Sigmoid colon (tissue), 7 donors: ENCODE data around the gene NOS1AP. TPM values are rescaled to one million over a fixed set of nuclear protein-coding genes. Genes with fewer than 3 reads are reported as not detected.
A peak's percentile ranks its signal among the peaks of the same experiment; 100 is the strongest.

Experiments used
- DNase-seq: peaks from one replicate; pipeline ENCODE4 v3.0.0-alpha.2; 2019
- H3K27ac ChIP-seq, 4 donors: fragments of 200-600 bp; sonication (generic); one replicate each; pipeline ENCODE4 v1.5.1; 2016 to 2019; ENCODE audit warnings: mild to moderate bottlenecking in 1 of 4
- H3K27me3 ChIP-seq, 3 donors: fragments of 200-600 bp; sonication (generic); one replicate each; pipeline ENCODE4 v1.5.1; 2019; ENCODE audit warnings: mild to moderate bottlenecking in 1 of 3
- H3K36me3 ChIP-seq, 4 donors: fragments of 200-600 bp; sonication (generic); one replicate each; pipeline ENCODE4 v1.5.1; 2016 to 2019
- H3K4me1 ChIP-seq, 4 donors: fragments of 200-600 bp; sonication (generic); one replicate each; pipeline ENCODE4 v1.5.1; 2017 to 2019
- H3K4me3 ChIP-seq, 4 donors: fragments of 200-600 bp; sonication (generic); one replicate each; pipeline ENCODE4 v1.5.1; 2017 to 2019; ENCODE audit warnings: mild to moderate bottlenecking in 2 of 4, moderate library complexity in 1 of 4
- H3K9me3 ChIP-seq, 4 donors: fragments of 200-600 bp in 3 of 4; sonication (generic) in 3 of 4; one replicate each; pipeline versions ENCODE4 v1.5.1 to v1.6.1; 2013 to 2019
- EP300 ChIP-seq, 4 donors: sonication (generic); formaldehyde crosslinking; IDR thresholded peaks; one replicate each; pipeline ENCODE4 v1.6.1; 2017; ENCODE audit warnings: antibody characterized with exemption in 4 of 4
- POLR2A ChIP-seq, 2 donors: fragments of 450-650 bp; IDR thresholded peaks; one replicate each; pipeline ENCODE4 v1.6.1; 2016; ENCODE audit warnings: antibody characterized with exemption in 2 of 2, mild to moderate bottlenecking in 2 of 2, moderate library complexity in 2 of 2
- POLR2AphosphoS5 ChIP-seq, 4 donors: sonication (generic); formaldehyde crosslinking; IDR thresholded peaks; one replicate each; pipeline ENCODE4 v1.6.1; 2017; ENCODE audit warnings: antibody characterized with exemption in 4 of 4
- WGBS, 2 donors: extraction: QIAGEN DNeasy Blood & Tissue Kit; methylation state at CpG; one replicate each; pipeline ENCODE4 v1.1.7; 2013; 5-methylcytosine and 5-hydroxymethylcytosine counted together
- intact Hi-C: fragments of 100-400 bp; cut with DNase I; formaldehyde crosslinking; loops from one replicate; pipeline ENCODE4 v1.15.1; 2023
- polyA plus RNA-seq, 3 donors: library from polyadenylated mRNA; stranded (reverse); fragments of 200-250 nt; gene quantifications; one replicate each; pipeline ENCODE4 v1.2.3, GENCODE V29; 2013
- total RNA-seq, 4 donors: library from RNA; depleted of rRNA; stranded (reverse); fragments of >200 nt; gene quantifications; one replicate each; pipeline ENCODE4 v1.1.0, GENCODE V29; 2016
- TF ChIP-seq, protein P1 (sequence below), 4 experiments: fragments of 450-650 bp in 3 of 4; fragments of 200-600 bp in 1 of 4; IDR thresholded peaks; one replicate each; pipeline ENCODE4 v1.5.1; 2016 to 2019; ENCODE audit warnings: antibody characterized with exemption in 4 of 4, mild to moderate bottlenecking in 3 of 4, moderate library complexity in 2 of 4
- donor health status: healthy with polysubstance abuse.
- donor health status: Bipolar disorder and iron deficiency.
- donor health status: healthy.

The NOS1AP gene
- total and polyA plus RNA-seq, 7 donors, result 1.2 to 11.9 (median 4.6) TPM

DNA sequence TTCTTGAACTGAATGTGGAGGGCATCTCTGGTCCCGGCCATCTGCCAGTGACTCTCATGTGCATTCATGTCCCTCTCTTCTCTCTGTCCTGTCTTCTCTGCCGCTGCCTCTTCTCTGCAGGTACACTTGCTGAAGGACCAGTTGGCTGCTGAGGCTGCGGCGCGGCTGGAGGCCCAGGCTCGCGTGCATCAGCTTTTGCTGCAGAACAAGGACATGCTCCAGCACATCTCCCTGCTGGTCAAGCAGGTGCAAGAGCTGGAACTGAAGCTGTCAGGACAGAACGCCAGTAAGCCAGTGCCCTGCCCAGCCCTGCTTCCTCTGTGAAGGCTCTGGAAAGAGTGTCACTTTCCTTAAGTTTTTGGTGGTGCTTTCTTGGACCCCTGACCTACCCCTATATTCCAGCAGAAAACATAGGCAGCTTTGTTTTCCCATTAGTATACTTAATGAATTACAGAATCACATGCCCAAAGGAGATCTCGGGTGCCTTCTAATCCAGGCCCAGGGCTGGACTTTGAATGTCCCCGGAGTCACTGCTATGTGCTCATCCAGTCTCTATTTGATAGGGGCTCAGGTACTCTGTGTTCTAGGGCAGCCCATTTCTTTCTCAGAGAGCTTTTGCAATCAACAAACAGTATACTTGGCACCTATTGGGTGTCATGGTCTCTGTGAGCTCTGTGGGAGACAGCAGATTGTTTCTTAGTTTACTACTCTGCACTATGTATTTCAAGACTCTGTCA is 296.0 kb downstream of the NOS1AP start:
- WGBS, 2 donors, result 89 to 95% methylated on average over 10 of the region's 10 CpGs
- intact Hi-C loops, result no loop called here
- H3K27me3 ChIP-seq, result no peaks in the 10 kb centered on the region
- DNase-seq, result no peak
- TF ChIP-seq, protein P1, sequence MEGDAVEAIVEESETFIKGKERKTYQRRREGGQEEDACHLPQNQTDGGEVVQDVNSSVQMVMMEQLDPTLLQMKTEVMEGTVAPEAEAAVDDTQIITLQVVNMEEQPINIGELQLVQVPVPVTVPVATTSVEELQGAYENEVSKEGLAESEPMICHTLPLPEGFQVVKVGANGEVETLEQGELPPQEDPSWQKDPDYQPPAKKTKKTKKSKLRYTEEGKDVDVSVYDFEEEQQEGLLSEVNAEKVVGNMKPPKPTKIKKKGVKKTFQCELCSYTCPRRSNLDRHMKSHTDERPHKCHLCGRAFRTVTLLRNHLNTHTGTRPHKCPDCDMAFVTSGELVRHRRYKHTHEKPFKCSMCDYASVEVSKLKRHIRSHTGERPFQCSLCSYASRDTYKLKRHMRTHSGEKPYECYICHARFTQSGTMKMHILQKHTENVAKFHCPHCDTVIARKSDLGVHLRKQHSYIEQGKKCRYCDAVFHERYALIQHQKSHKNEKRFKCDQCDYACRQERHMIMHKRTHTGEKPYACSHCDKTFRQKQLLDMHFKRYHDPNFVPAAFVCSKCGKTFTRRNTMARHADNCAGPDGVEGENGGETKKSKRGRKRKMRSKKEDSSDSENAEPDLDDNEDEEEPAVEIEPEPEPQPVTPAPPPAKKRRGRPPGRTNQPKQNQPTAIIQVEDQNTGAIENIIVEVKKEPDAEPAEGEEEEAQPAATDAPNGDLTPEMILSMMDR (IDR thresholded peaks at IDR 0.05), result no peak
- TF ChIP-seq EP300 (IDR thresholded peaks at IDR 0.05), result no peak
- TF ChIP-seq POLR2A (IDR thresholded peaks at IDR 0.05), result no peak
- no peak for TF ChIP-seq POLR2AphosphoS5 (IDR thresholded peaks at IDR 0.05)
- H3K4me1 ChIP-seq, result no peaks in the 10 kb centered on the region
- peaks cover 0 to 16% (median 0%) of the 10 kb centered on the region in 4 donors for H3K36me3 ChIP-seq
- no peak overlapping the region for H3K27ac ChIP-seq
- no peaks in the 10 kb centered on the region for H3K9me3 ChIP-seq
- no peak overlapping the region for H3K4me3 ChIP-seq

DNA sequence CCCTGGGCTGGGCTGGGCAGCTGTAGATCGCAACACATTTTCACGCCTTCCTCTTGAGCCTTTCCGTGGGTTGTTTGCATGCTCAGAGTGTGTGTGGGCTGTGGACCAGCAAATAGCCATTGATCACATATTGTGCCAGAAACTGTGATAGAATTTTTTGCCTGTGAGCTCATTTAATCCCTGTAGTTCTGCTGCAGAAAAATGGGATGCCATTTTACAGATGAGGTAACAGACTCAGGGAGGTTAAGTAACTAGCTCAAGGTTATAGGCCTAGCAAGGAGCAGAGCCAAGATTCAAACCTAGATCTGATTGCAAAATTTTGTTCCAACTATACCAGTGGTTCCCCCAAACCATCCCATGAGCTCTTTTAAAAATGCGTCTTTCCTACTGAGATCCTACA is 296.7 kb downstream of the NOS1AP start:
- Histone ChIP-seq H3K27me3 (no peaks in the 10 kb centered on the region), H3K36me3 (peaks cover 0 to 9% (median 0%) of the 10 kb centered on the region in 4 donors), H3K4me3 (no peak overlapping the region), H3K9me3 (no peaks in the 10 kb centered on the region), H3K4me1 (no peaks in the 10 kb centered on the region), H3K27ac (no peak overlapping the region)
- DNase-seq, result no peak
- TF ChIP-seq POLR2A (IDR thresholded peaks at IDR 0.05) (no peak), EP300 (IDR thresholded peaks at IDR 0.05) (no peak), POLR2AphosphoS5 (IDR thresholded peaks at IDR 0.05) (no peak)
- TF ChIP-seq, protein P1 (IDR thresholded peaks at IDR 0.05), result no peak
- intact Hi-C loops, result no loop called here
- WGBS, 2 donors, result 72% methylated on average over 4 of the region's 4 CpGs

DNA sequence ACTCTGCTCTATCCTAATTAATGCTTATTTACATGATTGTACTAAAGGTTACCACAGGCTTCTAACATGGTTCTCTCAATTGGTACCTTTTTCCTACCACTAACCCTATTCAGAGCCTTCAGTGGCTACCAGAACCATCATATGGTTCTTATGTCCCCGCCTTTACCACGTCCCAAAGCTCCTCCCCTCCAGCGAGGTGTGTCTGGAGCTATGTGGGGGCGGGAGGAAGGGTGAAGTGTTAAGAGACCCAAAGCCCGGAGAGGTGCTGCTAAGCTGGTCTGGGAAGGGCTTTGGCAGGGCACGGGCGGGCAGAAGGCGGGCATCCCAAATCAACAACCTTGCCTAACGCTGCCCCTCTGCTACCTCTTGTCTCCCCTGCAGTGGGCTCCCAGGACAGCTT is 297.2 kb downstream of the NOS1AP start:
- Histone ChIP-seq H3K4me3 (peak overlapping the region in 3 of 4 donors; percentile 30 to 47 (median 44)), H3K27ac (peak overlapping the region in 2 of 4 donors; percentile 48 to 64), H3K4me1 (no peaks in the 10 kb centered on the region), H3K9me3 (no peaks in the 10 kb centered on the region), H3K27me3 (no peaks in the 10 kb centered on the region), H3K36me3 (peaks cover 0 to 6% (median 0%) of the 10 kb centered on the region in 4 donors)
- TF ChIP-seq POLR2A (IDR thresholded peaks at IDR 0.05) (no peak), EP300 (IDR thresholded peaks at IDR 0.05) (no peak)
- TF ChIP-seq, protein P1 (IDR thresholded peaks at IDR 0.05), result no peak
- DNase-seq, result no peak
- 87 to 89% methylated on average over 9 of the region's 9 CpGs for WGBS, 2 donors
- intact Hi-C loops, result no loop called here

DNA sequence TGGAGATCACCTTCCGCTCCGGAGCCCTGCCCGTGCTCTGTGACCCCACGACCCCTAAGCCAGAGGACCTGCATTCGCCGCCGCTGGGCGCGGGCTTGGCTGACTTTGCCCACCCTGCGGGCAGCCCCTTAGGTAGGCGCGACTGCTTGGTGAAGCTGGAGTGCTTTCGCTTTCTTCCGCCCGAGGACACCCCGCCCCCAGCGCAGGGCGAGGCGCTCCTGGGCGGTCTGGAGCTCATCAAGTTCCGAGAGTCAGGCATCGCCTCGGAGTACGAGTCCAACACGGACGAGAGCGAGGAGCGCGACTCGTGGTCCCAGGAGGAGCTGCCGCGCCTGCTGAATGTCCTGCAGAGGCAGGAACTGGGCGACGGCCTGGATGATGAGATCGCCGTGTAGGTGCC is 297.6 kb downstream of the NOS1AP start:
- no peak for TF ChIP-seq EP300 (IDR thresholded peaks at IDR 0.05)
- TF ChIP-seq, protein P1 (IDR thresholded peaks at IDR 0.05), result no peak
- peak in 1 of 4 donors; percentile 58 for TF ChIP-seq POLR2AphosphoS5 (IDR thresholded peaks at IDR 0.05)
- TF ChIP-seq POLR2A (IDR thresholded peaks at IDR 0.05), result no peak
- Histone ChIP-seq H3K9me3 (no peaks in the 10 kb centered on the region), H3K27me3 (no peaks in the 10 kb centered on the region), H3K4me1 (no peaks in the 10 kb centered on the region), H3K27ac (peak overlapping the region in 2 of 4 donors; percentile 48 to 64), H3K36me3 (peaks cover 0 to 6% (median 0%) of the 10 kb centered on the region in 4 donors), H3K4me3 (peak overlapping the region in 3 of 4 donors; percentile 30 to 47 (median 44))
- intact Hi-C loops, result no loop called here
- DNase-seq, result no peak
- WGBS, 2 donors, result 90 to 94% methylated on average over 36 of the region's 36 CpGs
